ENCODE data around the gene CDK5R1.
A peak's percentile ranks its signal among the peaks of the same experiment; 100 is the strongest.

DNA sequence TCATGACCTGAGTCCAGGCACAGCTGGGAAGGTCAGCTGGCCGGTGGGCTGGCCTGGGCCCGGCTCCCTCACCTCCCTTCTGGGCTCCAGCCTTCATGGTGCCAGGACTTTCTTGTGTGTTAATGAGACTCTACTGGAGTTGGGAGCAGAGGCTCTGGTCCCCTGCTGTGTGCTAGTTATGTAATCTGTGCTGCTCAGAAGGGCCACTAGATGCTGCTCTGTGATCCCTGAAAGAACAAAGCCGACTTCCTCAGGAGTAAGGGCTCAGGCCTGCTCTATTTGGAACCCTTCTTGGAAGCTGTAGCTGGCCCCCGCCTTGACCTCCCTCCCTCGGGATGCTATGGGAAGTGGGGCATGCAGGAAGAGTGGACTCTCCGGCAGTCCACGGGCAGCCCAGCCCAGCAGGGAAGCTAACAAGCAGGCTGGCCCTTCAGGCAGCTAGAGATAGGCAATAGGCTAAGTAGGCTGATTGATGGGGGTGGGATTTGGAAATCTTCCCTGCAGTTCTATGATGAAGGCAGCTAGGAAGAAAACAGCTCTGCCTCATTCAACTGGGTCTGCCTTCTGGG is 3.3 kb upstream of the CDK5R1 start:
- TF ChIP-seq, protein P1, sequence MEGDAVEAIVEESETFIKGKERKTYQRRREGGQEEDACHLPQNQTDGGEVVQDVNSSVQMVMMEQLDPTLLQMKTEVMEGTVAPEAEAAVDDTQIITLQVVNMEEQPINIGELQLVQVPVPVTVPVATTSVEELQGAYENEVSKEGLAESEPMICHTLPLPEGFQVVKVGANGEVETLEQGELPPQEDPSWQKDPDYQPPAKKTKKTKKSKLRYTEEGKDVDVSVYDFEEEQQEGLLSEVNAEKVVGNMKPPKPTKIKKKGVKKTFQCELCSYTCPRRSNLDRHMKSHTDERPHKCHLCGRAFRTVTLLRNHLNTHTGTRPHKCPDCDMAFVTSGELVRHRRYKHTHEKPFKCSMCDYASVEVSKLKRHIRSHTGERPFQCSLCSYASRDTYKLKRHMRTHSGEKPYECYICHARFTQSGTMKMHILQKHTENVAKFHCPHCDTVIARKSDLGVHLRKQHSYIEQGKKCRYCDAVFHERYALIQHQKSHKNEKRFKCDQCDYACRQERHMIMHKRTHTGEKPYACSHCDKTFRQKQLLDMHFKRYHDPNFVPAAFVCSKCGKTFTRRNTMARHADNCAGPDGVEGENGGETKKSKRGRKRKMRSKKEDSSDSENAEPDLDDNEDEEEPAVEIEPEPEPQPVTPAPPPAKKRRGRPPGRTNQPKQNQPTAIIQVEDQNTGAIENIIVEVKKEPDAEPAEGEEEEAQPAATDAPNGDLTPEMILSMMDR (conservative IDR thresholded peaks at IDR 0.05; ENCODE audit: low read length) = peak; percentile 62
- no peak for TF ChIP-seq EZH2phosphoT487 (IDR thresholded peaks at IDR 0.05; ENCODE audit: borderline replicate concordance)
